ENCODE measurements around the gene CHPF.
A peak's percentile ranks its signal among the peaks of the same experiment; 100 is the strongest.

Gene CHPF

DNA sequence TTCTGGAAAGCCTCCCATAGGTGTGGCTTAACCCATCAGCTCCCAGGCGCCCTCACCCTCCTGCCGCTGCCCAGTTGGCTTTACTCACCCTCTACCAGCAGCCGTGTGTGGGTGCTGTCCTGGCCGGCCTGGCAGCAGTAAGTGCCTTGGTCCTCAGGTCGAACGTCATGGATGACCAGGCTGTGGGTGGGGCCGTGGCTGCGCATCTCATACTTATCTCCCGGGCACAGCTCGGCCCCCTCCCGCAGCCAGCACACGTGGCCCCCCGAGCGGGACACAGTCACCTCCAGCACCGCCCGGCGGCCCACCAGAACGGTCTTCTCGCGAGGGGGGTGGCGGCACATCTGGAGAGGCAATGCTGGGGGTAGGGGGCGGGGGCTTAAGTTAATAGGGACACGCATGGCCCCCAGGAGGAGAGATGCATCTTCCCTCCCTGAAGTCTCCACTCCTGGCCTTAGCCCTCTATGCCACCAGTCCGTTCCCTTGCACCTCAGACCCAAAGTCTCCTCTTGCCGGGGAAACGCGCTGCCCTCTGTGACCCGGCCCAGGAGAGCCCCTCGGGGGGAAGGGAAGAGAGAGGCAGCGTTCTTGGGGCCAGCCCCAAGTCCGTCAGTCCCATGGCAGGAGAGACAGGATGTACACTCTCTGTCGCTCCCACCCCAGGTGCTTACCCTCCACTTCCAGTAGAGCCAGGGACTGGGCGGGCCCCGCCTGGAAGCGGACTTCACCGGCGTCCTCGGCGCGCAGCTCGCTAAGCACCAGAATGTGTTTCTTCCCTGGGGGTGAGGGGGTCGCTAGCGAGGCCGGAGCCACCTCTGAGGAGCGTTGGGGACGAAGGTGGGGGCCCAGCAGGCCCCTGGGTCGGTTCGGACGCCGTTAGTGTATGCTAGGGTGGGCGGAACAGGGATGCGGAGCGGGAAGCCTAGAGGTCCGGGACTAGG, 8.1 kb upstream of the CHPF start:
- peak in 2 of 3 experiments; percentile 40 to 86 for DNase-seq

DNA sequence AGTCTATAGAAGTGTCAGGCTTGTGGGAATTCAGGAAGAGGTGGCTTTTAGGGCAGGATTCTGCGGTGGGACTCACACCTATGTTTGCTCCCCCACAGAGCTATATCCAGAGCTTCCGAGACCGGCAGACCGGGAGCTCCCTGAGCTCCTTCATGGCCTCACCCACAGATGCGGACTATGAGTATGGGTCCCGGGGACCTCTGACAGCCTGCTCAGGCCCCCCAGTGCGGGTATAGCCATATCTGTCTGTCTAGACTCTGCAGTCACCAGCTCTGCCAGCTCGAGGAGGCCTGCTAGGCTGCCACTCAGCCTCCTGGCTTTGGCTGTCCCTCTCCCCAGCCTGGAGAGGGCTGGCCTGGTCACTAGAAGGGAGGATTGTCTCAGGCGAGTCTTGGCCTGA, 6.0 kb upstream of the CHPF start:
- no peak for DNase-seq

DNA sequence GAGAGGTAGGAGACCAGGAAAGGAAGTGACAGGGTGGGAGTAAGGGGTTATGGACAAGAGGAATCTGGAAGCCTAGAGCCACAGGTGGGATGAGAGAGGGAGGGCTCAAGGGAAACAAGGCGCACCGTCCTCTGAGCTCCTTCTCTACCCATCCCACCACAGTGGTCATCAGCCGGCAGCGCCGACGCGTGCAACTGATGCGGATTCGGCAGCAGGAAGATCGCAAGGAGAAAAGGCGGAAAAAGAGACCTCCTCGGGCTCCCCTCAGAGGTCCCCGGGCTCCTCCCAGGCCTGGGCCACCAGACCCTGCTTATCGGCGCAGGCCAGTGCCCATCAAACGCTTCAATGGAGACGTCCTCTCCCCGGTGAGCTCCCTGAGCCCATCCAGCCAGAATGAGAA, 5.4 kb upstream of the CHPF start:
- DNase-seq = no peak

DNA sequence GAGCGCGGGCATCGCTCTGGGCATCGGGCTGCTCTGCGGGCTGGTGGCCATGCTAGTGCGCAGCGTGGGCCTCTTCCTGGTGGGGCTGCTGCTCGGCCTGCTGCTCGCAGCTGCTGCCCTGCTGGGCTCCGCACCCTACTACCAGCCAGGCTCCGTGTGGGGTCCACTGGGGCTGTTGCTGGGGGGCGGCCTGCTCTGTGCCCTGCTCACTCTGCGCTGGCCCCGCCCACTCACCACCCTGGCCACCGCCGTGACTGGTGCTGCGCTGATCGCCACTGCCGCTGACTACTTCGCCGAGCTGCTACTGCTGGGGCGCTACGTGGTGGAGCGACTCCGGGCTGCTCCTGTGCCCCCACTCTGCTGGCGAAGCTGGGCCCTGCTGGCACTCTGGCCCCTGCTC, 4.0 kb upstream of the CHPF start:
- no peak for DNase-seq

DNA sequence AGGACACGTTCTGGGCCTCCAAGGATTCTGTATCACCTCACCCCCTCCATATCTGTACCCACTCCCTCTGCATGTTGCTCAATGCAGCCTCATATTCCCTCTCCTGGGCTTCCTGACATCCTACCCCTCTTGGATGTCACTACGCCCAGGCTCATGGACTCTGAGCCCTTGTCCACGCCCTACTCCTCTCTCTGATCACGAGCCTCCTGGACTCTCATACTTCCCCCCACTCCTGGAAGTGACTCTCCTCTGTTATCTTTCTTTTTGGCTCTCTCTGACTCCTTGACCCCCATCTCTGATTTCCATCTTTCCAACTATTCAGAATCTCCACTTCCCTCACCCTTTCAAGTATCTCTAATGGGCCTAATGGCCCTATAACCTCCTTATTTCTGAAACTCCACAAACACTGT, 2.3 kb upstream of the CHPF start:
- no peak for DNase-seq

DNA sequence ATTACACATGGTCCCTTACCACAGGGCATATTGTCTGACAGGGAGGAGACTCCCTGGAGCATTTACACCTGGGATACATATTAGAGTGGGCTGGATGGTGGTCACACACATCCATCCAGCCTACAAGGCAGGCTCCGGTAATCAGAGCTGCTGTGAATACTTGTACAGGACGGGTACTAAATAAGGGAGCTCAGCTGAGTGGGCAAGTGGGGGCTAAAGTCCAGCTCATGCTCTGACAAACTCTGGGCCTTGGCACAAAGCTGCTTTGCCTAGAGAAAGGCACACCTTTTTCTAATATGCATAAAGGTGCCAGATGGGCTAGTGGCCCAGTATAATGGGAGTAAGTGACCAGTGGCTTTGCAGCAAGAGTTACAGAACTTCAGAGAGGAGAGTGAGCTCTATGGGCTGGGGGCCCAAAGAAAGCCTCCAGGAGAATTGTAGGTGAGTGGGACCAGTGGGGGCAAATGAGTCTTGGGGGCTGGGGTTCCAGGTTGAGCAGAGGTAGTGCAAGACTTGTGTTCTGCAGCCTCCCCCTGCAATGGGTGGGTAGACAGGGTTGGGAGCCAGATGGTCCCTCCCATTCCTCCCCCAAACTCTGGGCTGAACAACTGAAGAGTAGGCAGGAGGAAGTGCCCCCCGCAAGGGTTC, 1.8 kb upstream of the CHPF start:
- DNase-seq = no peak

DNA sequence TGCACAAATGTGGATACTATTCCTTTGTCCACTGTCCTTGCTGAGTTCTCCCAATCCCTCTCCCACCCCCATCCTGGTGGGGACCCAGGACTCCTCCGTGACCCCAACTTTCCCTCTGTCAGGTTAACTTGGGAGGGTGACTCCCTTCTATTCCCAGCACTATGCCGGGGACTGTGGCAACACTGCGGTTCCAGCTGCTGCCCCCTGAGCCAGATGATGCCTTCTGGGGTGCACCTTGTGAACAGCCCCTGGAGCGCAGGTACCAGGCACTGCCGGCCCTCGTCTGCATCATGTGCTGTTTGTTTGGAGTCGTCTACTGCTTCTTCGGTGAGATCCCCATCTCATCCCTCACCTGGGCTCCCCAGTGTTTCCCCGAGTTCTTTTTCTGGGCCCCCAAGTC, 958 bp upstream of the CHPF start:
- DNase-seq = peak in 1 of 3 experiments; percentile 30

DNA sequence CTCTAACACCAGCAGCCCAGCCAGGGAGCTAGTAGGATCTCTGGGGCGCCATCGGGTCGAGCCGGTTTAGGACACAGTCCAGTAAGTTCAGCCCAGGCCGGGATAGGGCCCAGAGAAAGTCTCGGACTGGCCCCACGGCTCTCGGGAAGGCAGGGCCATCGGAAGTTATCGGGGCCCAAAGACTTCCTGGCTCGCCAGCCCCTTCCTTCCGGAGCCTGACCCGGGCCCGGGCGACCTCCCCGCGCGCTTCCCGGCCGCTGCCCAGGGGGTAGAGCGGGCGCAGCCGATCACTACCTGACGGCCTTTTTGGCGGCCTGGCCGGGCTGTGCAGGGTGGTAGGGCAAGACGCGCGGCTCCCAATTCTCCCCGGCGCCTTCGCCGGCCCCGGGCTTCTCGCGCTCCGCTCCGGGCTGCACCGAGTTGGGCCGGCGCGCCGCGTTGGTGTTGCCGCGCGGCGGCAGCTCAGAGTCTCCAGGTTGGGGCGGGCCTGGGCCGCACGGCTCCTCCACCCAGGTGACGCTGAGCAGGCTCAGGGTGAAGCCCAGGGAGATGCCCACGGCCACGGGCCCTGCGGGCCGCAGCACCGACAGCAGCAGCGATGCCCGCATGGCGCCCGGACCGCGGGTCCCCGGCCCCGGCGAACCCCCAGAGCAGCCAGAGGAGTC, 546 bp downstream of the CHPF start:
- DNase-seq = peak in 1 of 3 experiments; percentile 41

DNA sequence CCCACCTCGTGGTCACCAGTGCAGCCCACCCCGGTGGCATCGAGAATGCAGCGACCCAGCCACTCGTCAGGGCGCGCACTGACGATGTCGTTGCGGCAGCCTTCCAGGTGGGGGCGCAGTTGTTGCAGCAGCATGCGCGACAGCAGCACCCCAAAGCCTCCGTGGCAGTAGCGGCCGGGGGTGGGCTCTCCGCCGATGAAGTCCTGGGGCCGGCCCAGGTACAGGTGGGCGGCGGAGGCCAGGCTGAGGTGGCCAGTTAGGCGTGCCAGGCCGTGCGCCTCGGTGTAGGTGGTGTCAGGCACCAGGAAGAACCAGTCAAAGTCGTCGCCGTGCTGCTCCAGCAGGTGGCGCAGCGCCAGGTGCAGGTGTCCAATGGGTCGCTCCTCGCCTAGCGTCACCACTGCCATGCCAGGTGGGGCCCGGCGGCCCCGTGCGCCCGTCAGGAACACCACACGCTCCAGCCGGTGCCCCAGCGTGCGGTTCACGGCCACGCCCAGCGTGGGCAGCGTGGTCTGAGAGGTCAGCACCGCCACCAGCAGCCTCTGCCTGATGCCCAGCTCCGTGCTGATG, 1.9 kb downstream of the CHPF start:
- DNase-seq = peak; percentile 77 to 92 (median 88)

DNA sequence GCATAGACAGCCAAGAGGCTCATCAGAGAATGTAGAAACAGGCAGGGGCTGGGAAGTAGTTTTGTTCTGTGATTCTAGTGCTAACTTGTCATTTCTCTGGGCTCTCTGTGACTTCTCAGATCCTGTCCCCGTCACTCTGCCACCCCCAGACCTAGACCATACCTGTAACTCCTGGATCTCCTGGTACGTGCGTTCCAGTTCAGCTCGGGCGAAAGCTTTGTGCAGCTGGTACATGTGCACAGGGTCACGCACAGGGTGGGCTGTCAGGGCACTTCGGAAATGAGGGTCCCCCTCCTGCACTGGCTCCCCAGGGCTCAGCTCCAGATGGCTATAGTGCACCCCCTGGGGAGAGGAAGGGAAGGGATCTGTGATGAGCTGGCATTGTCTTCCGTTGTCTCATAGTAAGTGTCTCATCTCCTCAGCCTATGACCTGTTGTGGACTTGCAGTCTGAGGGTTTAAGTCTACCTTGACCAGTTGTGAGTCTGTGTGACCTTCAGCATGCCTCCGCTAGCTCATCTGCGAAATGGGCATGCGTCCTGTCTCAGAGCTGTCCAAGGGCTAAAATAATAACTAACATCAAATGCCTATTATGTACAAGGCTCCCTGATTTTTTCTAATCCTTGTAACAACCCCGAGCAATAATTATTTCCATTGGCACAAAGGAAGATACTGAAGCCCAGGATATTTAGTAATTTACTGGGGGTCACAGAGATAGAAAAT, 2.7 kb downstream of the CHPF start:
- DNase-seq = no peak

DNA sequence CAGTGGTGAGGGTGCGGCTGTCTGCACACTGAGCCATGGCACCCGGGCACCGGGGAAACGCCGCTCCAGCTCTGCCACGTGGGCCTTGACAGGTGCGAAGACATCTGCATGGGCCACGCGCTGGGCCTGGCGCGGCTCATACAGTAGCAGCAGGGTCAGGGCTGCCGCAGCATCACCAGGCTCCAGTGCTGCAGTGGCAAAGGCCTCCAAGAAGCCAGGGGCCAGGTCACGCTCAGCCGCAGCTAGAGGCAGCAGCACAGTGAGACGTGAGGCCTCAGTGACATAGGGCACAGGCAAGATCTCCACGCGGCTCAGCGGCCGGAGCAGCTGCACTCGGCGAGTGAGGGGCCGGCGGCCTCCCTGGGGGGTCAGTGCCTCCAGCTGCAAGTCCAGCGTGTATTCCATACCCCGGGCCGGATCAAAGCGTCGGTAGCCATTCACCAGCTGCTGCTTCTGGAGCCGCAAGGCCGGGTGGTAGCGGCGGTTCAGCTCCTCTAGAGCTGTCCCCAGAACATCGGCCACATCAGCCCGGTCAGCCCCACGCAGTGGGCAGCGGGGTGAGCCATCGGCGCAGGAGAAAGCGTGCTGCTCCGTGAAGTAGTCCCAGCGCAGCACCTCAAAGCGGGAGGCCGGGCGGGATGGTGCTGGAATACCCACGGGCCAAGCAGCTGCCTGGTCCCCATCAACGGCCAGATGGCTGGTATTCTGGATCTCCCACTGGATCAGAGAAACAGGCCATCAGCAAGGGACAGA, 3.5 kb downstream of the CHPF start:
- no peak for DNase-seq

DNA sequence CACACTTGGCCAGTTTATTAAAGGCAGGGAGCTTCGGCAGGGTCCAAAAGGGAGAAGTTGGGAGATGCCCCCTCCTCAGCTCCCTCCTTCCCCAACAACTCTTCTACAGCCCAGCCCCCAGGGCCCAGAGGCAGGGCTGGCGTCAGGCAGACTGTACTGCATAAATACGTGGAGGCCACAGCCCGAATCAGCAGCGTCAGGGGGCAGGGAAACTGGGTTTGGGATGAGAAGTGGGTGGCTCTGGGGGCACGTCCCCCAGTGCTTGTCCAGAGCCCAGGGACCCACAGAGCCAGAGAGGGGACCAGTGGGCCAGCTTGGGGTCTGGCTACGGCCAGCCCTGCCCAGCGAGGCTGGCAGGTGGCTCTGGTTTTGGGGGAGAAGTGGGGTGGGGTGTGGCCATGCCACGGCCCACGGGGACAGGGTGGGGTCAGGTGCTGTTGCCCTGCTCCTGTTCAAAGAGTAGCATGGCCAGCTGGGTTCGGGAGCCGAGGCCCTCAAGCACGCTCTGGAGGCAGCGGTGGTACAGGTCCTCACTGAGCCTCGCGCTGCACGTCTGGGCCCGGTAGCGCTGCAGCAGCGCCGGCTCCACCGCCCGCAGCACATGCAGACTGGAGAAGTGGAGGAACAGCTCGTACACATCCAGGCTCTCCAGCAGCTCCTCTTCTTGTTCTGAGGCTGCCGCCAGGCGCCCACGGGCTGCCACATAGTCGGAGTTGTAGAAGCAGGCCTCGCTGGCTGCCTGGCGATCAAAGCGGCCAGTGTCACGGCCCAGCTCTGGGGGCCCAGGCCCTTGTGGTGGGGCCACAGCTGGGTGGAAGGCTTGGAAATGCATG, 4.4 kb downstream of the CHPF start:
- DNase-seq = no peak

DNA sequence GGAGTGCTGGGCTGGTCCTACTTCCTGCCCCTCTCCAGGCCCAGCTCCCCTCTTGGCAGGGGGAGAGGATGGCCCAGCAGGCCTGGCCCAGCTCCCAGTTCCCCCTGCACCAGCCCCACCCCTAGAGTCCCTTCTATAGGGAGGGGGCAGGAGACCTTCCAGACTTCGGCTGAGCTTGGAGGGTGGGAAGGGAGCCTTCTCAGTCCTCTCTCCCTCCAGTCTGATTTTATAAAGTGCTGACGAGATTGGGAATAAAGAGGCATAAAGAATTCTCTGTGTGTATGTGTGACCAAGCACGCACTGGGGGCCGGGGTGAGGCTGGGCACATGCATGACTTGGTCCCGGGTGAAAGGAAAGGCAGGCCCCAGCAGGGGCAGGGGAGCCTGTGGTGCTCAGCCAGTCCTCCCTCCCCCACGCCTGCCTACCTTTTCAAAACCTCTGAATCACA, 5.1 kb downstream of the CHPF start:
- DNase-seq = no peak

DNA sequence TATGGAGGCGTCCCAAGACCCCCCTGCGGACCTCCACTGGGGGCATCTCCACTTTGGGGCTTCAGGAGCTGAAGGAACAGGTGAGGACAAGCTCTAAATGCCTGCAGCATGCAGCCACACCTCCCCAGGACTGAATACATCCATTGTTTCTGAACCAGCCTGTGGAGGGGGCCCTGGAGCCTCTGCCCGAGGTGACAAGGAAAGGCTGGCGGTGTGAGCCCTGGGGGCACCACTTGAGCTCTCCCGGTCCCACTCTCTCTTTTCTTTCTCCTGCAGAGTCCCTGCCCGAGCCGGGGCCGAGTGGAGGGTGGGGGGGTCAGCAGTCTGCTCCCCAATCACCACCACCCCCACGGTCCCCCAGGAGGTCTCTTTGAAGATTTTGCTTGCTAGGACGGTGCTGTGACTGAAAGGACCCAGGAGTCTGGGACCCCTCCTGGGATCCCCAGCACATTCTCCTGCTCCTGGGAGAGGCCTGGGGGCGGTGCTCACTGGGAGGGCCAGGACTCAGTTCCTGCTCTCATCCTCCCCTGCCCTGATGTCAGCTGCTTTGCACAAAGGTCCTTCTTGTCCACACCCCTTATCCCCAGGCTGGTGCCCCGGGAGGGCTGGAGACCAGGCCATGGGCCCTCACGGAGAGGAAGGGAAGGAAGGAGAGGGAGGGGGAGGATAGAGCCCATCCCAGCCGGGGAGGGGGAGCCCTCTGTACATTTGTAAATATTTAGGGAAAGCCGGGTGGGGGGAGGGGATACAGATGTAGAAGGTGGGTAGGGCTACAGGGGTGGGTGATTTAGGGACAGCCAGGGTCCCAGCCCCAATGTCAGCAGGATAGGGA, 5.7 kb downstream of the CHPF start:
- DNase-seq = no peak

DNA sequence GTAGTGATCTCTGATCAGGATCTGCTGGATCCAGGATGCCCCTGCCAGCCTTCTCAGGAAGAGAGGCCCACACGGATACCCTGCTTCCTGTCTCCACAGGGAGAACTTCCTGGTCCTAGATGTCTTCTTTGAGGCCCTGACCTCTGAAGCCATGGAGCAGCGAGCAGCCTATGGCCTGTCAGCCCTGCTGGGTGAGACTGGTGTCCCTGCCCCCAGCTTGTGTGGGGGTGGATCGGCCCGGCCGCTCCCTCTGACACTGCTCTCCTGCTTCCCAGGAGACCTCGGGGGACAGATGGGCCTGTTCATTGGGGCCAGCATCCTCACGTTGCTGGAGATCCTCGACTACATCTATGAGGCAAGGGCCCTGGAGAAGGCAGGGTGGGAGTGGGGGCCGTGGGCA, 6.6 kb downstream of the CHPF start:
- DNase-seq = no peak

DNA sequence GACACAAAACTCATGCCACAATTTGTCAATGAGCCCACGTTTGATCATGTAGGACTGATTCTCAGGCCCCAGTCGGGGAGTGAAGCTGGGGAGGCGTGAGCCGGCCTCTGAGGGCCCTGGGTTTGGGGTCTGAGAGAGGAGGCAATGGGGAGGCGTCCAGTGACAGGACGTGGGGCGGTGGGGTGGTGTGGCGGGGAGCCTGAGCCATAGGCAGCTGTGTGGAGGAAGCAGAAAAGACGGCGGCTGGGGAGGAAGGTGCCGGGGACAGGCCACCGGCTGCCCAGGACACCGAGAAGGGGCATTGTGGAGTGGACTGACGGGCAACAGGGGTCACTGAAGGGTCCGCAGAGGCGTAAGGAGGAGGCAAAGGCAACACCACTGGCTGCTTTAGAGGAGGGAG, 7.2 kb downstream of the CHPF start:
- DNase-seq = no peak

DNA sequence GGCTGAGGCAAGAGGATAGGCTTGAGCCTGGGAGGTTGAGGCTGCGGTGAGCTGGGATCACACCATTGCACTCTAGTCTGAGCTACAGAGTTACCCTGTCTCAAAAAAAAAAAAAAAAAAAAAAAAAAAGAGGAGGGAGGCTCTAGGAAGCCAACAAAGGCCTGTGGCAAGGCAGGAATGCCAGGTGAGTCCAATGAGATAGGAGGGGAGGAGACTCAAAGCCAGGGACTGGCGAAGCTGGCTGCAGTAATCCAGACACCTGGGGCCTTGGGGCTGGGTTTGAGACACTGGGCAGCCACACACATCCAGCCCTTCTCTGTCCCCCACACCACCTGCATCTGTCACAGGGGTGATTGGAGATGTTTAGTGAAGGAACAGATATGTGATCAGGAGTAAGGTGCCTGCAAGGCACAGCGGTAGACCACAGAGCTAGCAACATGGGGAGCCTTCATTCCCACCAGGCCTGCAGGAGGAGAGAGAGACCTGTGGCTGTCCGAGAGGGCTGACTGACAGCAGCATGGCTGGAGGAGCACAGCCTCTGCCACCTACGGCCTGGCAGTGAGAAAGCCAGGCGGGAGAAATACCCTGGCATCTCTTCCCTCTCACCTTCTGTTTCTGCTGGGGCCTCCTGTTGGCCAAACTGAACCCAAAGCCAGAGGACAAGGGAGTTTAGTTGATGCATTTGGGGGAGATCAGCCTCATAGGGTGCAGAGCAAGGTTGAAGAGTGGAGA, 9.5 kb downstream of the CHPF start:
- peak in 1 of 3 experiments; percentile 10 for DNase-seq

DNA sequence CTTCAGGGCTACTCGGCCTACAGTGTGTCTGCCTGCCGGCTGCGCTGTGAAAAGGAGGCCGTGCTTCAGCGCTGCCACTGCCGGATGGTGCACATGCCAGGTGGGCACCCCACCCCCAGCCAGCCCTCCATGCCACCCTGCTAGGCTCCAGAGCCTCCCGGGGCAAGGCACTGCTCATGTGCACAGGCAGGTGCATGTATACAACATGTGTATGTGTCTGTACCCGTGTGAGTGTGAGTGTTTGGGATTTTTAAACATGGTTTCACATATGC, 11.3 kb downstream of the CHPF start:
- DNase-seq = peak in 1 of 3 experiments; percentile 7

DNA sequence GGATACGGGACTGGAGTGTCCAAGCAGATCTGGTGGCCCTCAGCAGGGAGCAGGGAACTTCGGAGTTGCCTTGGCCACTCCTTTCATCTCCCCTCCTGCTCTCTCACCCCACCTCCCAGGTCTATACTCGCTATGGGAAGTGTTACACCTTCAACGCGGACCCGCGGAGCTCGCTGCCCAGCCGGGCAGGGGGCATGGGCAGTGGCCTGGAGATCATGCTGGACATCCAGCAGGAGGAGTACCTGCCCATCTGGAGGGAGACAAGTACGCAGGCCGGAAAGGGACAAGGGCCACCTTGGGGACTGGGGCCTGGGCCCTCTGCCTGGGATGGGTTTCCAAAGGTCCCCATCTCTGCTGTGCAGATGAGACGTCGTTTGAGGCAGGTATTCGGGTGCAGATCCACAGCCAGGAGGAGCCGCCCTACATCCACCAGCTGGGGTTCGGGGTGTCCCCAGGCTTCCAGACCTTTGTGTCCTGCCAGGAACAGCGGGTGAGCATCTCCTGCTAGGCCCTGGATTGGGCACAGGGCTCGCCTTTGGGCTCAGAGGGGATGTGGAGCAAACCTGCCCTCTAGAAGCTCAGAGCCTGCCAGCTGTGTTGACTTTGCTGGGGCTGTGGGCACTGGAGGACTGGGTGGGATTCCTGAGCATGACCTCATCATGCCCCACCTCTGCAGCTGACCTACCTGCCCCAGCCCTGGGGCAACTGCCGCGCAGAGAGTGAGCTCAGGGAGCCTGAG, 11.8 kb downstream of the CHPF start:
- DNase-seq = no peak
